GM21717 (cell line): ENCODE measurements around the gene MTHFR.
"Not testable (repeated sequence)": the region's sequence is repeated elsewhere in the genome, so short reads cannot be mapped to it uniquely, and the experiment has no call there.

Experiments used
- ATAC-seq: cut with Tn5 transposase; IDR thresholded peaks from one replicate; pipeline ENCODE4 v1.9.1; 2021; ENCODE audit warnings: mild to moderate bottlenecking, moderate library complexity; ENCODE audit not compliant: unreplicated experiment

Gene MTHFR

GRCh38 chr1:11833900-11834299 is 28.1 kb upstream of the MTHFR start:
- no peak for ATAC-seq

- ATAC-seq: no peak
Measured at GRCh38 chr1:11833497-11833896, 27.7 kb upstream of the MTHFR start.

- no peak for ATAC-seq
Measured at GRCh38 chr1:11831945-11832725, 26.4 kb upstream of the MTHFR start.

- no peak for ATAC-seq
Measured at GRCh38 chr1:11828511-11828910, 22.7 kb upstream of the MTHFR start.

GRCh38 chr1:11826946-11827345 is 21.2 kb upstream of the MTHFR start:
- no peak for ATAC-seq

GRCh38 chr1:11825131-11825530 is 19.4 kb upstream of the MTHFR start:
- ATAC-seq: no peak

- no peak for ATAC-seq
Measured at GRCh38 chr1:11823366-11824137, 17.8 kb upstream of the MTHFR start.

GRCh38 chr1:11822091-11822490 is 16.3 kb upstream of the MTHFR start:
- no peak for ATAC-seq

GRCh38 chr1:11817192-11817591 is 11.4 kb upstream of the MTHFR start:
- no peak for ATAC-seq

- ATAC-seq: no peak
Measured at GRCh38 chr1:11813021-11813420, 7.3 kb upstream of the MTHFR start.

GRCh38 chr1:11807133-11807532 is 1.4 kb upstream of the MTHFR start:
- no peak for ATAC-seq

GRCh38 chr1:11806307-11806936 is 658 bp upstream of the MTHFR start:
- ATAC-seq: peak; percentile 45

- no peak for ATAC-seq
Measured at GRCh38 chr1:11804666-11805421, 920 bp downstream of the MTHFR start.

GRCh38 chr1:11803924-11804665 is 1.7 kb downstream of the MTHFR start:
- not testable (repeated sequence) for ATAC-seq

GRCh38 chr1:11802973-11803885 is 2.5 kb downstream of the MTHFR start:
- no peak for ATAC-seq

GRCh38 chr1:11802616-11802972 is 3.2 kb downstream of the MTHFR start:
- no peak for ATAC-seq

GRCh38 chr1:11800756-11801433 is 4.9 kb downstream of the MTHFR start:
- no peak for ATAC-seq

- ATAC-seq: no peak
Measured at GRCh38 chr1:11800391-11800755, 5.4 kb downstream of the MTHFR start.

GRCh38 chr1:11799896-11800295 is 5.9 kb downstream of the MTHFR start:
- ATAC-seq: no peak
